ENCODE data around the gene LRMDA.

The LRMDA gene

GRCh38 chr10:75444781-75445386, 13.5 kb downstream of the LRMDA start:
- no peak for TF ChIP-seq CTCF (conservative IDR thresholded peaks at IDR 0.05)

DNA sequence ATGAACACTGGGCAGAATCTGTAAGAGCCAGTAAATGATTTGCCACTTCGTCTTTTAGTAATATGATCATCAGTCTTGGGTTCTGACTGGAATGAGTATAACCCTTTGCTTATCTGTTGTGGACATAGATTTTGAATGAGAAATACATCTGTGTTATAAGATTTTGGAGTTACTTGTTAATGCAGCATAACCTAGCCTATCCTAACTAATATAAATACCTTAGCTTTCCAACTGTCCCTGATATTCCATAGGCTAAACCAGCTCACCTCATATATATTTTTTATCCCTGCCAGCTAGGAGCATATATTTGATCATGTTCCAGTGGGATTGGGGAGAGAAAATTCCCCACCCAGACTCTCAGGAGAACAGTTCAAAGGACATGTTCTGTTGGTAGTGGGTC, 15.1 kb downstream of the LRMDA start:
- TF ChIP-seq CTCF (conservative IDR thresholded peaks at IDR 0.05) = no peak

More at GRCh38 chr10:75444781-75445386, 13.5 kb downstream of the LRMDA start:
- H3K27ac ChIP-seq = no peak overlapping the region

DNA sequence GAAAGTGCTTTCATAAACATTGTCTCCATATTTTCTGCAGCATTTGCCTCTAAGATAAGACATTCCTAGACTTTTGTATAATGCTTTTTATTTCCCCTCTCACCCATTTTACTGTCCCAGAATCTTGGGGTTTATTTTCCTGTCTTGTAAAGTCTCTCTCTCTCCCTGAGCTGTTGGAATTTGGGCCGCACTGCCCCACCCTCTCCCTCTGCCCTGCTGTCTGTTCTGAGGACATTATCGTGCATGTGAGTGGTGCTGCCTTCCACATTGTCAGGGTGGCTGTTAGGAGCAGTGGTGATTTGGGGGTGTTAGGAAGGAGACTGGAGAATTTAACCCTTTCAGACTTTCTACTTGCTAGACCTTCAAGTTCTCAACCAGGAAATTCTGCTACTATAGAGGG, 16.7 kb downstream of the LRMDA start:
- no peak overlapping the region for H3K27ac ChIP-seq

More for the DNA sequence above, 15.1 kb downstream of the LRMDA start:
- no peak overlapping the region for H3K27ac ChIP-seq

GRCh38 chr10:75449382-75450074, 18.1 kb downstream of the LRMDA start:
- H3K27ac ChIP-seq = no peak overlapping the region
- TF ChIP-seq CTCF (conservative IDR thresholded peaks at IDR 0.05) = no peak

More for the DNA sequence above, 16.7 kb downstream of the LRMDA start:
- TF ChIP-seq CTCF (conservative IDR thresholded peaks at IDR 0.05) = no peak

- no peak for TF ChIP-seq CTCF (conservative IDR thresholded peaks at IDR 0.05)
- H3K27ac ChIP-seq = no peak overlapping the region
Observed at GRCh38 chr10:75450075-75450445, 18.6 kb downstream of the LRMDA start.

DNA sequence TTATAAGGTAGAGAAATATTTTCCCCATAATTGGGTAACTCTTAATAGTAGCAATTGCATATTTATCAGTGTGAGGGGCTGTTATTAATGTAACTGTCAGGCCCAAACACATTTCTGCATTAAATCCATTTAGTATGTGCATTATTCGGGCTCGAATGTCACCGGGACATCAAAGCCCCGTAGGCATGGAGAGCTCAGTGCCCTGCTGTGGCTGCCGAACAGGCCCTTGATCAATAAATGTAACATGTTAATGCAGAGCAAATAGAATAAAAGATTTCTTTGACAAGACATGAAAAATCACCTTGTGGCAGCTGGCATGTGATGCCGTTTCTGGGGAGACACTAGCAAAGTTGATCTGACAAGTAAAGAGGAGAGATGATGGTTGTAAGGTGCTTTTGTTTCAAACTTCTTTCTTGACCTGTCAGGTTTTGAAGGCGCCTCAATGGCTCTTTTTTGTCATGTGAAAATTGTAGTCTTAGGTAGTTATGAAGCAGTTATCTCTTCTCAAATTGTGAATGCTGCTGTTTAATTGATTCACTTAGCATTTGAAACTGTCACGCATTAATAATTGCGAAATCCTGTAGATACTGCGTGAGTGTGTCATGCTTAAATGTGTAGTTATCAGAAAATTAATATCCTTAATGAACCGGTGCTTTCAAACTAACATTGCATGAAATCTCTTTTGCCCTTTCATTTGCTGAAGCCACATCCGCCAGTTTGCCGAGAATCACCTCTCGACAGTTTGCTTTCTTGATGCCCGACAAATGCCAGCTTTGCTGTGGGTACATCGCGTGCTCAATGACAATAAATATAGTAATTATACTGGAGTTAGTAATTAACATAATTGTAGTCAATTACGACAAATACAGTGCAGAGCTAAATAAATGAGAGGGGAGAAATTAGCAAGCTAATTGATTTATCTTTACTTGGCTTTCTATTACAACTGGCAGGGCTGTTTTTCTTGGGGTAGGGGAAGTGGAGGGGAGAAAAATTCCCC, 19.5 kb downstream of the LRMDA start:
- H3K27ac ChIP-seq = no peak overlapping the region
- no peak for TF ChIP-seq CTCF (conservative IDR thresholded peaks at IDR 0.05)

DNA sequence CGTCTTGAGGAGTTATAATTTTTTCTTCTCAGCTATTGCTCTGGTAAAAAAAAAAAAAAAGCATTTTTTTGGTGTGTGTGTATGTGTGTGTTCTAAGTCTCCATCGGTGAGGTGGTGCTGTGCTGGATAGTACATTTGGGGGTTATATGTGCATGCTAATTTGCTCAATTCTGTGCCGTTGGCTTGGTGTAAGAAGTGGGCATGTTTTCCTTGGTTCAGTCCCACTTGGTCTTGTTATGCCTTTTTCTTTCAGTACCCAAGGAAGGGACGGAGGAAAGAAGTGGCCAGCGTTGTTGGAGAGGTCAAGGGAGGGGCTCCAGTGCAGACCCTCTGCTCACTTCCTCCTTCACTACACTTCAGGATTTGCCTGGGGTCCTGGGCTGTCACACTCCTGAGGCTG, 20.4 kb downstream of the LRMDA start:
- TF ChIP-seq CTCF (conservative IDR thresholded peaks at IDR 0.05) = no peak
- no peak overlapping the region for H3K27ac ChIP-seq

Data from VCaP (cell line).